GM12878 (cell line): ENCODE data around the gene SLC30A7. TPM values are rescaled to one million over a fixed set of nuclear protein-coding genes. Genes with fewer than 3 reads are reported as not detected.

Experiments used
- ATAC-seq: fragments of 200-7000 bp; cut with Tn5 transposase; 3 replicates; pipeline ENCODE4 v1.9.1; 2020; ENCODE audit warnings: mild to moderate bottlenecking, moderate library complexity
- BruUV-seq: library from RNA; stranded (reverse); fragments of 400-500 nt; replicated peaks from 2 replicates; lab custom pipeline; 2021; lab: Mats Ljungman, UMichigan
- CTCF ChIA-PET: fragments of 300-600 bp; sonication (Branson Sonifier 250); formaldehyde crosslinking; extraction: SDS; loops from one replicate; lab custom pipeline; 2021; ENCODE audit warnings: inconsistent platforms; lab: Yijun Ruan, JAX
- POLR2A ChIA-PET: fragments of 350-600 bp; formaldehyde crosslinking; extraction: SDS; loops from one replicate; lab custom pipeline; 2021; ENCODE audit warnings: inconsistent platforms; lab: Charles Lee
- RAD21 ChIA-PET: fragments of 300-600 bp; sonication (Branson Sonifier 250); formaldehyde crosslinking; loops from one replicate; lab custom pipeline; 2023; ENCODE audit warnings: antibody characterized with exemption; ENCODE audit not compliant: unreplicated experiment; lab: Charles Lee
- SMC1A ChIA-PET: fragments of 300-600 bp; sonication (Branson Sonifier 250); formaldehyde crosslinking; loops from one replicate; lab custom pipeline; 2023; ENCODE audit not compliant: unreplicated experiment, uncharacterized antibody; lab: Charles Lee
- DNase-seq: peaks from one replicate; pipeline ENCODE4 v3.0.0-alpha.2; 2011; ENCODE audit warnings: low read depth, low spot score
- FAIRE-seq: peaks from 3 replicates; lab custom pipeline; 2011; peaks lifted over from hg19 to GRCh38; lab: Jason Lieb, UNC
- H2AFZ ChIP-seq: 2 replicates; pipeline ENCODE4 v1.6.0; 2011; ENCODE audit warnings: low read depth, low read length, control low read depth; ENCODE audit not compliant: control insufficient read depth
- H3K27ac ChIP-seq: 2 replicates; pipeline ENCODE4 v1.5.1; 2011; ENCODE audit warnings: control low read depth; ENCODE audit not compliant: control insufficient read depth, insufficient read depth
- H3K27me3 ChIP-seq, 2 experiments: replicated peaks in 1 of 2; 2 replicates each; pipeline versions ENCODE4 v1.6.0 to v1.6.1; 2011; ENCODE audit warnings: low read length in 1 of 2; ENCODE audit not compliant: control insufficient read depth in 2 of 2, insufficient read depth in 2 of 2
- H3K36me3 ChIP-seq, 2 experiments: 2 replicates each; pipeline ENCODE4 v1.5.1; 2011; ENCODE audit warnings: low read length in 1 of 2; ENCODE audit not compliant: control insufficient read depth in 2 of 2, insufficient read depth in 2 of 2
- H3K4me1 ChIP-seq: 2 replicates; pipeline ENCODE4 v1.6.1; 2011; ENCODE audit warnings: mild to moderate bottlenecking, low read length, moderate library complexity, mixed read lengths; ENCODE audit not compliant: control insufficient read depth, insufficient read depth
- H3K4me2 ChIP-seq: 2 replicates; pipeline ENCODE4 v1.6.0; 2011; ENCODE audit warnings: control low read depth; ENCODE audit not compliant: control insufficient read depth, insufficient read depth
- H3K4me3 ChIP-seq: fragments of 200-600 bp; sonication (generic); 2 replicates; pipeline ENCODE4 v1.5.1; 2016
- H3K79me2 ChIP-seq: 2 replicates; pipeline ENCODE4 v1.6.0; 2011; ENCODE audit warnings: low read length; ENCODE audit not compliant: control insufficient read depth, insufficient read depth
- H3K9ac ChIP-seq: 2 replicates; pipeline ENCODE4 v1.8.0; 2011; ENCODE audit warnings: low read length, control low read depth, mixed read lengths; ENCODE audit not compliant: control insufficient read depth, insufficient read depth
- H3K9me3 ChIP-seq: replicated peaks from 3 replicates; pipeline ENCODE4 v1.5.1; 2011; ENCODE audit warnings: mild to moderate bottlenecking, low read length; ENCODE audit not compliant: control insufficient read depth, insufficient read depth
- H4K20me1 ChIP-seq: 2 replicates; pipeline ENCODE4 v1.6.0; 2011; ENCODE audit not compliant: control insufficient read depth, insufficient read depth
- BMI1 ChIP-seq: fragments of 450-650 bp; IDR thresholded peaks from 2 replicates; pipeline ENCODE4 v1.6.1; 2016; ENCODE audit warnings: mild to moderate bottlenecking, moderate library complexity, borderline replicate concordance
- CBX3 ChIP-seq: fragments of 200-600 bp; sonication (generic); IDR thresholded peaks from 2 replicates; pipeline ENCODE4 v1.6.1; 2016; ENCODE audit warnings: low read depth, borderline replicate concordance
- EGR1 ChIP-seq, 2 experiments: IDR thresholded peaks; 1 replicate in 1 of 2; 2 replicates in 1 of 2; pipeline ENCODE4 v1.6.1; 2011 to 2012; ENCODE audit warnings: low read depth in 2 of 2, low read length in 2 of 2, borderline replicate concordance in 1 of 2, mild to moderate bottlenecking in 1 of 2, moderate library complexity in 1 of 2
- FOXM1 ChIP-seq: IDR thresholded peaks from 2 replicates; pipeline ENCODE4 v1.6.1; 2012; ENCODE audit warnings: low read depth, mild to moderate bottlenecking, inconsistent platforms, low read length, moderate library complexity
- HDAC2 ChIP-seq: fragments of 200-600 bp; sonication (generic); IDR thresholded peaks from 2 replicates; pipeline ENCODE4 v1.6.1; 2017
- IKZF1 ChIP-seq: fragments of 450-650 bp; conservative IDR thresholded peaks from 2 replicates; pipeline ENCODE4 v1.6.1; 2017; ENCODE audit warnings: antibody characterized with exemption, mild to moderate bottlenecking
- SMC3 ChIP-seq: IDR thresholded peaks from 2 replicates; pipeline ENCODE4 v1.6.1; 2011; ENCODE audit warnings: low read length, improper control_type of control experiment, borderline replicate concordance
- SRF ChIP-seq, 2 experiments: IDR thresholded peaks; 2 replicates each; pipeline ENCODE4 v1.6.1; 2011; ENCODE audit warnings: low read depth in 2 of 2, low read length in 2 of 2, mild to moderate bottlenecking in 1 of 2, moderate library complexity in 1 of 2
- WRNIP1 ChIP-seq: IDR thresholded peaks from 2 replicates; pipeline ENCODE4 v1.6.1; 2011; ENCODE audit warnings: low read depth, low read length, improper control_type of control experiment, borderline replicate concordance
- ZNF24 ChIP-seq: fragments of 450-650 bp; IDR thresholded peaks from 2 replicates; pipeline ENCODE4 v1.6.1; 2017; ENCODE audit warnings: antibody characterized with exemption, mild to moderate bottlenecking
- WGBS: methylation state at CpG from one replicate; pipeline ENCODE4 v1.1.6; 2016; ENCODE audit warnings: low lambda C conversion rate; ENCODE audit not compliant: insufficient replicate concordance, insufficient coverage; ENCODE audit errors: missing lambda C conversion rate; 5-methylcytosine and 5-hydroxymethylcytosine counted together
- in situ Hi-C: fragments of 300-500 bp; cut with MboI; formaldehyde crosslinking; loops from 9 replicates; pipeline ENCODE4 v1.14.3; 2018; ENCODE audit warnings: mixed read lengths
- intact Hi-C: fragments of 100-400 bp; cut with micrococcal nuclease; formaldehyde crosslinking; loops from one replicate; pipeline ENCODE4 v1.14.2; 2022; ENCODE audit not compliant: unreplicated experiment
- polyA plus RNA-seq, 11 experiments: library from polyadenylated mRNA; depleted of rRNA in 4 of 11; unstranded in 6 of 11; stranded (reverse) in 5 of 11; fragments of >200 nt; fragmentation: Nextera tagmentation in 4 of 11; fragmentation: Illumina TruSeq in 1 of 11; extraction: Ambion mirVana in 4 of 11; extraction: Trizol in 1 of 11; gene quantifications; 1 replicate in 1 of 11; 2 replicates in 10 of 11; pipeline versions ENCODE4 v1.2.1 to v1.2.3, GENCODE V29; 2011 to 2016; ENCODE audit warnings: inconsistent platforms in 2 of 11, missing spikeins in 2 of 11, low read depth in 1 of 11
- total RNA-seq, 4 experiments: library from RNA; depleted of rRNA in 3 of 4; stranded (reverse); fragments of >200 nt in 3 of 4; fragmentation: Illumina TruSeq in 1 of 4; extraction: Trizol in 1 of 4; gene quantifications; 2 replicates each; pipeline versions ENCODE4 v1.2.1 to v1.2.3, GENCODE V29; 2013 to 2021
- TF ChIP-seq, protein P1 (sequence below): fragments of 450-650 bp; IDR thresholded peaks from 2 replicates; pipeline ENCODE4 v1.6.1; 2016; ENCODE audit warnings: mild to moderate bottlenecking
- TF ChIP-seq, protein P2 (sequence below): IDR thresholded peaks from 2 replicates; pipeline ENCODE4 v1.6.1; 2011; ENCODE audit warnings: mild to moderate bottlenecking, low read depth, low read length, moderate library complexity; ENCODE audit not compliant: insufficient replicate concordance
- TF ChIP-seq, protein P3 (sequence below): IDR thresholded peaks from 2 replicates; pipeline ENCODE4 v1.6.1; 2012; ENCODE audit warnings: low read length, inconsistent platforms
- TF ChIP-seq, protein P4 (sequence below): fragments of 450-650 bp; formaldehyde crosslinking; IDR thresholded peaks from 2 replicates; pipeline ENCODE4 v1.5.0; 2022; ENCODE audit warnings: mild to moderate bottlenecking, missing genetic modification characterization

SLC30A7 gene
- total and polyA plus RNA-seq, 10 of the 15 experiments (the other 5 are each of a cell fraction or from before 2014, with no cell fraction given): 4.4 to 23.3 (median 16.9) TPM

DNA sequence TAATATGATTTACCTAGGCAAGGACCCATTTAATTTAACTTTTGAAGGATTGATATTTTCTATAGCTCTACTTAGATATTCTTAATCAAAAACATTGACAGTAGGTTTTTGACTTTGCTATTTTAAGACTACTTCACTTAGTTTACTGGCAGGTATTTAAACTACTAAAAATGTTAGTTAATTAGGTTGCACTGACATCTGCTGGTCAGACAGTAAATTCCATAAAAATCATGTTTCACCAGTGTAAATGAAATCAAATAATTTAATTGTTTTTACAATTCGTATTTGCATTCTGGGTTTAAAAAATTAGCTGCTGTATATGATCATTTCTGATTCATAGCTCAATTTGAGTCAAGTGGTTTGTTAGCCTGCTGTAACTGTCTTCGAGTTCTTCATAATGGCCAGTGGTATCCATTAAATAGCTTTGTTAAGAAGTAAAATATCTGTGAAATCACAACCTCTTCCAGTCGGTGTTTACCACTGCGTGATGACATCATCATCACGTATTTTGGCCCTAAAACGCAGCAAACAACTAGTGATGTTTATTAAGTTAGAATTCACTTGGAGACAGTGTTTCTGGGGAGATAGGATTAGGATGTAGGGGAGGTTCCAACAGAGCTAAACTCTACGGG, 27.4 kb upstream of the SLC30A7 start (continued):
- TF ChIP-seq SMC3: peak; percentile 66; the same call in 1 of the 2 replicates

DNA sequence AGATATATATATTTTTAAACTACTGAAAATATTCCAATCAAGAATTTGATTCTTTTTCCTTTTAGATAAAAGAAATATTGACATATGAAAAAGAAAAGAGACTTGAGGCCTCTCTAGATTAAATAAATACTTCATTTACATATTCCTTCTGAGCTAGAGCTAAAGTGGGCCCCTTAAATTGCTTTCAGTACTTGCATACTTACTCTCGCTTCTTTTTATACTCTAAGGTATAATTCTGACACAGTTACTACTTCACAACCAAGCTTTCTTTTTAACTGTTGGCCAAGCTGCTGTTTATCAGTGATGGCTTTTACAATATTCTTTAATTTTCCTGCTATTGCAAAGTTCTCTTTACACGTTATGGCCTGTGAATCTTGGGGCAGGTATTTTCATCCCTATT, 25.9 kb upstream of the SLC30A7 start:
- ChIA-PET POLR2A (no interaction called here), CTCF (interaction anchor here (0.5 to 9.4 kb wide), 7 partner anchors 10 to 418 kb away, joined by 3 to 261 read pairs (median 17); no protein-coding TSS in a partner anchor)
- no TSS peak for BruUV-seq
- TF ChIP-seq WRNIP1 (no peak), CBX3 (no peak), EGR1 (IDR thresholded peaks at IDR 0.05; ENCODE audit: borderline replicate concordance in 1 of 2, low read depth in 2 of 2, low read length in 2 of 2) (no peak), FOXM1 (no peak), BMI1 (no peak), IKZF1 (no peak), ZNF24 (no peak), HDAC2 (no peak), SRF (IDR thresholded peaks at IDR 0.05; ENCODE audit: low read depth in 2 of 2, low read length in 2 of 2) (no peak)
- TF ChIP-seq, protein P1, sequence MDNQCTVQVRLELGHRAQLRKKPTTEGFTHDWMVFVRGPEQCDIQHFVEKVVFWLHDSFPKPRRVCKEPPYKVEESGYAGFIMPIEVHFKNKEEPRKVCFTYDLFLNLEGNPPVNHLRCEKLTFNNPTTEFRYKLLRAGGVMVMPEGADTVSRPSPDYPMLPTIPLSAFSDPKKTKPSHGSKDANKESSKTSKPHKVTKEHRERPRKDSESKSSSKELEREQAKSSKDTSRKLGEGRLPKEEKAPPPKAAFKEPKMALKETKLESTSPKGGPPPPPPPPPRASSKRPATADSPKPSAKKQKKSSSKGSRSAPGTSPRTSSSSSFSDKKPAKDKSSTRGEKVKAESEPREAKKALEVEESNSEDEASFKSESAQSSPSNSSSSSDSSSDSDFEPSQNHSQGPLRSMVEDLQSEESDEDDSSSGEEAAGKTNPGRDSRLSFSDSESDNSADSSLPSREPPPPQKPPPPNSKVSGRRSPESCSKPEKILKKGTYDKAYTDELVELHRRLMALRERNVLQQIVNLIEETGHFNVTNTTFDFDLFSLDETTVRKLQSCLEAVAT: no peak
- TF ChIP-seq, protein P2, sequence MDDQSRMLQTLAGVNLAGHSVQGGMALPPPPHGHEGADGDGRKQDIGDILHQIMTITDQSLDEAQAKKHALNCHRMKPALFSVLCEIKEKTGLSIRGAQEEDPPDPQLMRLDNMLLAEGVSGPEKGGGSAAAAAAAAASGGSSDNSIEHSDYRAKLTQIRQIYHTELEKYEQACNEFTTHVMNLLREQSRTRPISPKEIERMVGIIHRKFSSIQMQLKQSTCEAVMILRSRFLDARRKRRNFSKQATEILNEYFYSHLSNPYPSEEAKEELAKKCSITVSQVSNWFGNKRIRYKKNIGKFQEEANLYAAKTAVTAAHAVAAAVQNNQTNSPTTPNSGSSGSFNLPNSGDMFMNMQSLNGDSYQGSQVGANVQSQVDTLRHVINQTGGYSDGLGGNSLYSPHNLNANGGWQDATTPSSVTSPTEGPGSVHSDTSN: no peak
- TF ChIP-seq, protein P3, sequence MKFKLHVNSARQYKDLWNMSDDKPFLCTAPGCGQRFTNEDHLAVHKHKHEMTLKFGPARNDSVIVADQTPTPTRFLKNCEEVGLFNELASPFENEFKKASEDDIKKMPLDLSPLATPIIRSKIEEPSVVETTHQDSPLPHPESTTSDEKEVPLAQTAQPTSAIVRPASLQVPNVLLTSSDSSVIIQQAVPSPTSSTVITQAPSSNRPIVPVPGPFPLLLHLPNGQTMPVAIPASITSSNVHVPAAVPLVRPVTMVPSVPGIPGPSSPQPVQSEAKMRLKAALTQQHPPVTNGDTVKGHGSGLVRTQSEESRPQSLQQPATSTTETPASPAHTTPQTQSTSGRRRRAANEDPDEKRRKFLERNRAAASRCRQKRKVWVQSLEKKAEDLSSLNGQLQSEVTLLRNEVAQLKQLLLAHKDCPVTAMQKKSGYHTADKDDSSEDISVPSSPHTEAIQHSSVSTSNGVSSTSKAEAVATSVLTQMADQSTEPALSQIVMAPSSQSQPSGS: no peak
- TF ChIP-seq, protein P4, sequence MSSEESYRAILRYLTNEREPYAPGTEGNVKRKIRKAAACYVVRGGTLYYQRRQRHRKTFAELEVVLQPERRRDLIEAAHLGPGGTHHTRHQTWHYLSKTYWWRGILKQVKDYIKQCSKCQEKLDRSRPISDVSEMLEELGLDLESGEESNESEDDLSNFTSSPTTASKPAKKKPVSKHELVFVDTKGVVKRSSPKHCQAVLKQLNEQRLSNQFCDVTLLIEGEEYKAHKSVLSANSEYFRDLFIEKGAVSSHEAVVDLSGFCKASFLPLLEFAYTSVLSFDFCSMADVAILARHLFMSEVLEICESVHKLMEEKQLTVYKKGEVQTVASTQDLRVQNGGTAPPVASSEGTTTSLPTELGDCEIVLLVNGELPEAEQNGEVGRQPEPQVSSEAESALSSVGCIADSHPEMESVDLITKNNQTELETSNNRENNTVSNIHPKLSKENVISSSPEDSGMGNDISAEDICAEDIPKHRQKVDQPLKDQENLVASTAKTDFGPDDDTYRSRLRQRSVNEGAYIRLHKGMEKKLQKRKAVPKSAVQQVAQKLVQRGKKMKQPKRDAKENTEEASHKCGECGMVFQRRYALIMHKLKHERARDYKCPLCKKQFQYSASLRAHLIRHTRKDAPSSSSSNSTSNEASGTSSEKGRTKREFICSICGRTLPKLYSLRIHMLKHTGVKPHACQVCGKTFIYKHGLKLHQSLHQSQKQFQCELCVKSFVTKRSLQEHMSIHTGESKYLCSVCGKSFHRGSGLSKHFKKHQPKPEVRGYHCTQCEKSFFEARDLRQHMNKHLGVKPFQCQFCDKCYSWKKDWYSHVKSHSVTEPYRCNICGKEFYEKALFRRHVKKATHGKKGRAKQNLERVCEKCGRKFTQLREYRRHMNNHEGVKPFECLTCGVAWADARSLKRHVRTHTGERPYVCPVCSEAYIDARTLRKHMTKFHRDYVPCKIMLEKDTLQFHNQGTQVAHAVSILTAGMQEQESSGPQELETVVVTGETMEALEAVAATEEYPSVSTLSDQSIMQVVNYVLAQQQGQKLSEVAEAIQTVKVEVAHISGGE (CRISPR knock-in tag): no peak

More for the DNA sequence above, 25.9 kb upstream of the SLC30A7 start:
- no peak overlapping the region for H3K4me2 ChIP-seq
- SMC1A ChIA-PET: interaction anchor here (0.6 to 5.1 kb wide), 16 partner anchors 11 to 802 kb away, joined by 3 to 62 read pairs (median 7); partner anchors contain the start of genes EXTL2 and SLC30A7
- in situ Hi-C loops (loop anchor here (5.0 to 25.0 kb wide), 4 partner anchors 403 to 1683 kb away; no protein-coding TSS in a partner anchor), intact Hi-C loops (loop anchor here (2.0 to 5.0 kb wide), 3 partner anchors 333 to 1061 kb away; partner anchors contain the start of gene GPR88)
- no peak overlapping the region for H3K4me3 ChIP-seq
- H3K36me3 ChIP-seq: no peaks in the 10 kb centered on the region
- H3K9ac ChIP-seq: no peak overlapping the region
- H3K27me3 ChIP-seq: no peaks in the 10 kb centered on the region
- ATAC-seq (no peak), DNase-seq (no peak), FAIRE-seq (no peak)
- no peaks in the 10 kb centered on the region for H3K9me3 ChIP-seq
- no peak overlapping the region for H3K27ac ChIP-seq
- RAD21 ChIA-PET: interaction anchor here (0.7 to 5.2 kb wide), 4 partner anchors 11 to 409 kb away, joined by 3 to 90 read pairs (median 6); no protein-coding TSS in a partner anchor
- WGBS: 38% methylated on average over 2 of the region's 2 CpGs
- peaks cover 9% of the 10 kb centered on the region; the same call in 1 of the 2 replicates for H3K4me1 ChIP-seq
- H2AFZ ChIP-seq: no peak overlapping the region
- H4K20me1 ChIP-seq: no peaks in the 10 kb centered on the region
- H3K79me2 ChIP-seq: no peaks in the 10 kb centered on the region
